PFSK-1 (cell line): ENCODE data around the gene TTC34.

Experiments used
- POLR2AphosphoS5 ChIP-seq: IDR thresholded peaks from 2 replicates; pipeline ENCODE4 v1.6.1; 2012; ENCODE audit warnings: low read depth, mild to moderate bottlenecking, control low read depth, low read length, moderate library complexity
- TAF1 ChIP-seq: IDR thresholded peaks from 2 replicates; pipeline ENCODE4 v1.6.1; 2012; ENCODE audit warnings: low read length, control low read depth, borderline replicate concordance; ENCODE audit not compliant: insufficient read depth

GRCh38 chr1:2611031-2611501 is 190.4 kb downstream of the TTC34 start:
- TF ChIP-seq TAF1 = no peak
- no peak for TF ChIP-seq POLR2AphosphoS5
